Measurements from ENCODE around the gene USF2. TPM values are rescaled to one million over a fixed set of nuclear protein-coding genes. Genes with fewer than 3 reads are reported as not detected.
"Not testable (repeated sequence)": the region's sequence is repeated elsewhere in the genome, so short reads cannot be mapped to it uniquely, and the experiment has no call there.

Gene USF2
- total and polyA plus RNA-seq, 2 of the 8 experiments (the other 6 are each of a cell fraction or from before 2014, with no cell fraction given): 74.1 to 109 TPM

DNA sequence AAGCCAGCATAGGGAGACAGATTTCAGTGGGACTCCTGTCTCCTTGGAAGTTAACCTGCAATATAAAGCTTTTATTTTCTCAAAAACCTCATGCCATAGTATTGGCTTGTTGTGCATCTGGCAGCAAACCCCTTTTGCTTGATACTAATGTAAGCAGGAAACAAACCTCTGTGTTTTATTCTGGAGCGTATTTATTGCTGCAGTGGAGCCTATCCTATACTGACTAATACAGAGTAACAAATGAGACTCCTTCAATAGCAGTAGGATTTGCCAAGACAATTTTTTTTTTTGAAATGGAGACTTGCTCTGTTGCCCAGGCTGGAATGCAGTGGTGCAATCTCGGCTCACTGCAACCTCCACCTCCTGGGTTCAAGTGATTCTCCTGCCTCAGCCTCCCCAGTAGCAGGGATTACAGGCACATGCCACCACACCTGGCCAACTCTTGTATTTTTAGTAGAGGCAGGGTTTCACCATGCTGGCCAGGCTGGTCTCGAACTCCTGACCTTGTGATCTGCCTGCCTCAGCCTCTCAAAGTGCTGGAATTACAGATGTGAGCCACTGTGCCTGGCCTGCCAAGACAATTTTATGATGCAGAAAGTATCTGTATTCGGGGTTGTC lies 47.7 kb upstream of the USF2 start:
- not testable (repeated sequence) for H4K5ac ChIP-seq (ENCODE audit: insufficient read length, low read depth, low read length); H3K27ac ChIP-seq (ENCODE audit: low read depth, low read length); H3K27me3 ChIP-seq (replicated peaks in 1 of 4; ENCODE audit: control insufficient read depth in 3 of 4, extremely low read depth in 1 of 4, insufficient read depth in 3 of 4, low read length in 3 of 4); H3K4me2 ChIP-seq (ENCODE audit: insufficient read depth in 1 of 2, low read depth in 2 of 2, low read length in 2 of 2); H2BK120ac ChIP-seq (replicated peaks; ENCODE audit: low read depth, low read length); H3K36me3 ChIP-seq (ENCODE audit: control insufficient read depth in 2 of 4, insufficient read depth in 4 of 4, low read length in 3 of 4); H4K91ac ChIP-seq (replicated peaks; ENCODE audit: insufficient read length, low read length); H2BK20ac ChIP-seq (ENCODE audit: low read length); H3K79me2 ChIP-seq (ENCODE audit: control insufficient read depth in 1 of 2, insufficient read depth in 2 of 2, low read length in 2 of 2); H3K4ac ChIP-seq (replicated peaks; ENCODE audit: insufficient read length, low read depth, low read length); H3K79me1 ChIP-seq (ENCODE audit: low read depth, low read length); H2BK15ac ChIP-seq (ENCODE audit: low read length); H2AFZ ChIP-seq (ENCODE audit: low read length); H2BK5ac ChIP-seq (ENCODE audit: low read depth, low read length); H4K20me1 ChIP-seq (replicated peaks in 1 of 2; ENCODE audit: control insufficient read depth in 1 of 2, insufficient read depth in 2 of 2, low read length in 2 of 2); H3K9ac ChIP-seq (replicated peaks in 1 of 4; ENCODE audit: extremely low read depth in 1 of 4, low read depth in 3 of 4, low read length in 3 of 4); DNase-seq (ENCODE audit: low read depth in 1 of 2, low spot score in 2 of 2); H2AK5ac ChIP-seq (ENCODE audit: low read depth, low read length); H3K18ac ChIP-seq (ENCODE audit: extremely low read depth, low read length); H3K4me3 ChIP-seq (ENCODE audit: extremely low read depth in 1 of 4, insufficient read depth in 2 of 4, low read depth in 3 of 4, low read length in 4 of 4); H2BK12ac ChIP-seq (ENCODE audit: low read depth, low read length); H3K56ac ChIP-seq (replicated peaks; ENCODE audit: insufficient read length, low read depth, low read length); H3K23me2 ChIP-seq (ENCODE audit: low read depth, low read length); FAIRE-seq; H3K14ac ChIP-seq (ENCODE audit: insufficient read length); H3K23ac ChIP-seq (ENCODE audit: insufficient read length); H4K8ac ChIP-seq (ENCODE audit: extremely low read depth, insufficient read depth, low read length)
- CTCF ChIA-PET (ENCODE audit: partially characterized antibody): interaction anchor here (0.5 to 1.7 kb wide), 4 partner anchors 15 to 110 kb away, joined by 3 to 6 read pairs (median 4); no protein-coding TSS in a partner anchor
- POLR2A ChIA-PET (ENCODE audit: partially characterized antibody): interaction anchor here (0.8 to 1.4 kb wide), 2 partner anchors 15 to 17 kb away, joined by 3 read pairs; no protein-coding TSS in a partner anchor
- Histone ChIP-seq H3K9me3 (ENCODE audit: insufficient read depth in 2 of 2, low read depth in 1 of 2, low read length in 1 of 2) (peaks cover 4 to 14% of the 10 kb centered on the region in 2 experiments), H3K4me1 (replicated peaks in 1 of 4; ENCODE audit: control insufficient read depth in 3 of 4, insufficient read depth in 4 of 4, low read length in 3 of 4) (peaks cover 0 to 12% (median 3%) of the 10 kb centered on the region in 4 experiments; a peak in 4 of 7 replicates)
- 94% methylated on average over 4 of the region's 4 CpGs; no CpG with 5 or more reads in 1 of the 2 experiments for WGBS, 2 experiments (ENCODE audit: extremely low coverage in 1 of 2, insufficient coverage in 1 of 2, insufficient read length in 1 of 2, insufficient replicate concordance in 2 of 2, low coverage in 1 of 2, low lambda C conversion rate in 2 of 2, missing lambda C conversion rate in 1 of 2)

Measured in H1 (cell line).